HepG2 (cell line): ENCODE results near the gene RBCK1. TPM values are rescaled to one million over a fixed set of nuclear protein-coding genes. Genes with fewer than 3 reads are reported as not detected.

Experiments used
- ATAC-seq: fragments of 200-7000 bp; cut with Tn5 transposase; 3 replicates; pipeline ENCODE4 v1.9.1; 2020; ENCODE audit warnings: mild to moderate bottlenecking, moderate library complexity
- BruUV-seq: library from RNA; stranded (reverse); fragments of 400-500 nt; replicated peaks from 2 replicates; lab custom pipeline; 2021; lab: Mats Ljungman, UMichigan
- CTCF ChIA-PET: fragments of 300-600 bp; formaldehyde crosslinking; extraction: SDS; loops from one replicate; lab custom pipeline; 2021; ENCODE audit warnings: low total read pairs, inconsistent platforms, low intra/inter-chr PET ratio; lab: Yijun Ruan, JAX
- POLR2A ChIA-PET: fragments of 350-600 bp; sonication (Branson Sonifier 250); formaldehyde crosslinking; loops from one replicate; lab custom pipeline; 2020; ENCODE audit warnings: antibody characterized with exemption, inconsistent platforms; lab: Yijun Ruan, JAX
- DNase-seq: peaks from one replicate; pipeline ENCODE4 v3.0.0-alpha.2; 2015; ENCODE audit warnings: low spot score
- FAIRE-seq: peaks from 3 replicates; lab custom pipeline; 2011; peaks lifted over from hg19 to GRCh38; lab: Jason Lieb, UNC
- H2AFZ ChIP-seq: one replicate; pipeline ENCODE4 v1.6.1; 2011; ENCODE audit warnings: low read length, inconsistent platforms
- H3K27ac ChIP-seq: fragments of 300-600 bp; 3 replicates; pipeline ENCODE4 v1.8.0; 2011; ENCODE audit warnings: mixed run types, mild to moderate bottlenecking, mixed read lengths, low read length, inconsistent platforms; ENCODE audit not compliant: insufficient read depth; ENCODE audit errors: extremely low read length
- H3K27me3 ChIP-seq, 2 experiments: fragments of 200-600 bp in 1 of 2; 2 replicates in 1 of 2; 3 replicates in 1 of 2; pipeline versions ENCODE4 v1.6.0 to v1.8.0; 2011; ENCODE audit warnings: low read length in 2 of 2, mild to moderate bottlenecking in 2 of 2, moderate library complexity in 2 of 2, inconsistent platforms in 1 of 2; ENCODE audit not compliant: insufficient read depth in 2 of 2, control insufficient read depth in 1 of 2
- H3K36me3 ChIP-seq, 2 experiments: fragments of 200-600 bp in 1 of 2; replicated peaks in 1 of 2; 2 replicates in 1 of 2; 3 replicates in 1 of 2; pipeline versions ENCODE4 v1.5.1 to v1.8.0; 2011; ENCODE audit warnings: low read length in 2 of 2, inconsistent platforms in 1 of 2; ENCODE audit not compliant: insufficient read depth in 2 of 2, control insufficient read depth in 1 of 2
- H3K4me1 ChIP-seq: 2 replicates; pipeline ENCODE4 v1.5.1; 2012; ENCODE audit warnings: low read length, inconsistent platforms; ENCODE audit not compliant: insufficient read depth
- H3K4me2 ChIP-seq: 2 replicates; pipeline ENCODE4 v1.6.0; 2011; ENCODE audit warnings: low read depth, low read length, inconsistent platforms
- H3K4me3 ChIP-seq, 3 experiments: fragments of 200-600 bp in 1 of 3; sonication (generic), shearing (Covaris generic) in 1 of 3; replicated peaks in 1 of 3; 2 replicates each; pipeline ENCODE4 v1.5.1; 2011 to 2016; ENCODE audit warnings: low read length in 3 of 3, inconsistent platforms in 2 of 3, low read depth in 2 of 3, mild to moderate bottlenecking in 2 of 3, control low read depth in 1 of 3, mixed read lengths in 1 of 3; ENCODE audit not compliant: insufficient read depth in 1 of 3
- H3K79me2 ChIP-seq: one replicate; pipeline ENCODE4 v1.6.1; 2011; ENCODE audit warnings: low read length, inconsistent platforms; ENCODE audit not compliant: insufficient read depth
- H3K9ac ChIP-seq: 2 replicates; pipeline ENCODE4 v1.6.0; 2011; ENCODE audit warnings: mild to moderate bottlenecking, low read depth, low read length, inconsistent platforms; ENCODE audit not compliant: insufficient read depth
- H3K9me3 ChIP-seq: 2 replicates; pipeline ENCODE4 v1.5.1; 2012; ENCODE audit warnings: mild to moderate bottlenecking, low read length
- H4K20me1 ChIP-seq: 2 replicates; pipeline ENCODE4 v1.6.0; 2011; ENCODE audit warnings: inconsistent platforms, mild to moderate bottlenecking, low read length, moderate library complexity; ENCODE audit not compliant: insufficient read depth
- CC2D1A ChIP-seq: sonication (generic); formaldehyde crosslinking; IDR thresholded peaks from 2 replicates; pipeline ENCODE4 v1.8.1; 2023; ENCODE audit warnings: mild to moderate bottlenecking, missing genetic modification reagents
- CEBPB ChIP-seq: IDR thresholded peaks from 2 replicates; pipeline ENCODE4 v1.6.1; 2011; ENCODE audit warnings: low read depth, low read length, improper control_type of control experiment, borderline replicate concordance
- CERS6 ChIP-seq: sonication (generic); formaldehyde crosslinking; IDR thresholded peaks from 2 replicates; pipeline ENCODE4 v1.5.0; 2020; ENCODE audit warnings: missing genetic modification reagents
- ETV5 ChIP-seq: IDR thresholded peaks from 2 replicates; pipeline ENCODE4 v1.6.1; 2018; ENCODE audit warnings: missing biosample characterization, missing genetic modification reagents, inconsistent platforms, borderline replicate concordance
- ETV6 ChIP-seq: sonication (generic); formaldehyde crosslinking; conservative IDR thresholded peaks from 2 replicates; pipeline ENCODE4 v1.4.0; 2020; ENCODE audit warnings: missing genetic modification reagents
- KLF12 ChIP-seq: sonication (generic); formaldehyde crosslinking; IDR thresholded peaks from 2 replicates; pipeline ENCODE4 v1.4.0; 2020; ENCODE audit warnings: missing genetic modification reagents, borderline replicate concordance
- PHF8 ChIP-seq: sonication (generic); formaldehyde crosslinking; IDR thresholded peaks from 2 replicates; pipeline ENCODE4 v1.5.0; 2020; ENCODE audit warnings: missing genetic modification reagents
- RNF2 ChIP-seq: fragments of 450-650 bp; conservative IDR thresholded peaks from 2 replicates; pipeline ENCODE4 v1.6.1; 2016; ENCODE audit warnings: low read depth
- SIX4 ChIP-seq: sonication (generic); formaldehyde crosslinking; IDR thresholded peaks from 2 replicates; pipeline ENCODE4 v1.4.0; 2020; ENCODE audit warnings: missing genetic modification reagents
- SMYD3 ChIP-seq: sonication (generic); formaldehyde crosslinking; IDR thresholded peaks from 2 replicates; pipeline ENCODE4 v1.8.1; 2023; ENCODE audit warnings: mild to moderate bottlenecking, missing genetic modification reagents
- SRF ChIP-seq: IDR thresholded peaks from 2 replicates; pipeline ENCODE4 v1.6.1; 2011; ENCODE audit warnings: mild to moderate bottlenecking, low read depth, low read length, moderate library complexity
- ZMYM2 ChIP-seq: sonication (generic); formaldehyde crosslinking; IDR thresholded peaks from 2 replicates; pipeline ENCODE4 v1.8.0; 2022; ENCODE audit warnings: mild to moderate bottlenecking, missing genetic modification reagents
- ZNF451 ChIP-seq: sonication (generic); formaldehyde crosslinking; IDR thresholded peaks from 2 replicates; pipeline ENCODE4 v1.5.0; 2020; ENCODE audit warnings: mild to moderate bottlenecking, missing genetic modification reagents
- ZNF598 ChIP-seq: sonication (generic); formaldehyde crosslinking; IDR thresholded peaks from 2 replicates; pipeline ENCODE4 v1.5.1; 2020; ENCODE audit warnings: mild to moderate bottlenecking, missing genetic modification reagents, borderline replicate concordance
- ZNF766 ChIP-seq: sonication (generic); formaldehyde crosslinking; IDR thresholded peaks from 2 replicates; pipeline ENCODE4 v1.5.0; 2020; ENCODE audit warnings: missing genetic modification reagents, borderline replicate concordance
- ZNF841 ChIP-seq: sonication (generic); formaldehyde crosslinking; IDR thresholded peaks from 2 replicates; pipeline ENCODE4 v1.8.1; 2023; ENCODE audit warnings: missing genetic modification reagents, borderline replicate concordance
- ZSCAN9 ChIP-seq: IDR thresholded peaks from 2 replicates; pipeline ENCODE4 v1.6.1; 2016; ENCODE audit warnings: borderline replicate concordance
- ZZZ3 ChIP-seq: sonication (generic); formaldehyde crosslinking; IDR thresholded peaks from 2 replicates; pipeline ENCODE4 v1.4.0; 2020; ENCODE audit warnings: missing genetic modification reagents, mild to moderate bottlenecking, borderline replicate concordance
- WGBS: methylation state at CpG from one replicate; pipeline ENCODE4 v1.1.6; 2017; ENCODE audit warnings: low lambda C conversion rate; 5-methylcytosine and 5-hydroxymethylcytosine counted together
- in situ Hi-C: cut with HindIII; loops from 2 replicates; pipeline ENCODE4 v1.10.0; 2017; ENCODE audit warnings: low pct_unique_long_range_greater_than_20kb; ENCODE audit not compliant: extremely low pct_ligation_motif_present
- intact Hi-C: fragments of 100-400 bp; cut with micrococcal nuclease; formaldehyde crosslinking; loops from one replicate; pipeline ENCODE4 v1.10.0; 2022; ENCODE audit not compliant: unreplicated experiment
- polyA plus RNA-seq, 8 experiments: library from polyadenylated mRNA; depleted of rRNA in 3 of 8; stranded (reverse) in 7 of 8; unstranded in 1 of 8; fragments of >200 nt; fragmentation: Illumina TruSeq in 4 of 8; extraction: Trizol in 4 of 8; gene quantifications; 2 replicates each; pipeline versions ENCODE4 v1.2.1 to v1.2.3, GENCODE V29; 2011 to 2016; ENCODE audit warnings: low read depth in 4 of 8, missing spikeins in 1 of 8, mixed read lengths in 1 of 8; ENCODE audit not compliant: insufficient read depth in 1 of 8
- total RNA-seq, 5 experiments: library from RNA; depleted of rRNA; stranded (reverse); fragments of >200 nt; fragmentation: Illumina TruSeq; extraction: Trizol; gene quantifications; 2 replicates each; pipeline ENCODE4 v1.2.3, GENCODE V29; 2016; ENCODE audit warnings: low read depth in 1 of 5
- TF ChIP-seq, protein P1 (sequence below): sonication (generic); IDR thresholded peaks from 2 replicates; pipeline ENCODE4 v1.6.1; 2016; ENCODE audit warnings: low read depth, borderline replicate concordance
- TF ChIP-seq, protein P2 (sequence below): sonication (generic); formaldehyde crosslinking; IDR thresholded peaks from 2 replicates; pipeline ENCODE4 v1.5.1; 2020; ENCODE audit warnings: missing genetic modification reagents, mild to moderate bottlenecking, borderline replicate concordance
- TF ChIP-seq, protein P3 (sequence below): sonication (generic); formaldehyde crosslinking; conservative IDR thresholded peaks from 2 replicates; pipeline ENCODE4 v1.8.0; 2022; ENCODE audit warnings: low read depth, missing genetic modification reagents

Gene RBCK1
- total and polyA plus RNA-seq, 2 of the 13 experiments (the other 11 are each of a cell fraction or from before 2014, with no cell fraction given): 149 to 215 TPM

DNA sequence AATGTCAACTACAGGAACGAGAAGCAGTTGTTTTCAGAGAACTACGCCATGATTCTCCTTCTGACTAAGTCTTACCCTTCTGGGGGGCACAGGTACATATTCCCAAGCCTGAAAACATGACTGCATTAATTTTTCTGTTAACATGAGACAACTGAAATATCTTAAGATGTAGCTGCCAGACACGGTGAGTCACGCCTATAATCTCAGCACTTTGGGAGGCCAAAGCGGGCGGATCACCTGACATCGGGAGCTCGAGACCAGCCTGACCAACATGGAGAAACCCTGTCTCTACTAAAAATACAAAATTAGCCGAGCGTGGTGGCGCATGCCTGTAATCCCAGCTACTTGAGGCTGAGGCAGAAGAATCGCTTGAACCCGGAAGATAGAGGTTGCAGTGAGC is 32.5 kb downstream of the RBCK1 start (continued):
- TF ChIP-seq ETV6 (CRISPR knock-in tag) (no peak), ZNF841 (CRISPR knock-in tag) (no peak), RNF2 (no peak), ZMYM2 (no peak), CEBPB (no peak)
- TF ChIP-seq, protein P1, sequence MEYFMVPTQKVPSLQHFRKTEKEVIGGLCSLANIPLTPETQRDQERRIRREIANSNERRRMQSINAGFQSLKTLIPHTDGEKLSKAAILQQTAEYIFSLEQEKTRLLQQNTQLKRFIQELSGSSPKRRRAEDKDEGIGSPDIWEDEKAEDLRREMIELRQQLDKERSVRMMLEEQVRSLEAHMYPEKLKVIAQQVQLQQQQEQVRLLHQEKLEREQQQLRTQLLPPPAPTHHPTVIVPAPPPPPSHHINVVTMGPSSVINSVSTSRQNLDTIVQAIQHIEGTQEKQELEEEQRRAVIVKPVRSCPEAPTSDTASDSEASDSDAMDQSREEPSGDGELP: no peak

- WGBS: 94% methylated on average over 4 of the region's 4 CpGs
- no peaks in the 10 kb centered on the region for H3K9me3 ChIP-seq
- ATAC-seq (no peak), FAIRE-seq (no peak), DNase-seq (no peak)
- H3K4me3 ChIP-seq: no peak overlapping the region
- no peak overlapping the region for H2AFZ ChIP-seq
- H4K20me1 ChIP-seq: peaks cover 3% of the 10 kb centered on the region; the same call in 1 of the 2 replicates
- no peaks in the 10 kb centered on the region for H3K27me3 ChIP-seq
- no peak overlapping the region for H3K9ac ChIP-seq
- intact Hi-C loops: no loop called here
- ChIA-PET CTCF (no interaction called here), POLR2A (interaction anchor here (0.6 to 1.2 kb wide), 3 partner anchors 12 to 208 kb away, joined by 3 read pairs; no protein-coding TSS in a partner anchor)
- no peaks in the 10 kb centered on the region for H3K4me1 ChIP-seq
- H3K27ac ChIP-seq: no peak overlapping the region
- H3K36me3 ChIP-seq: peaks cover 59 to 87% of the 10 kb centered on the region in 2 experiments
- H3K4me2 ChIP-seq: no peak overlapping the region
- TF ChIP-seq ZSCAN9 (CRISPR knock-in tag) (no peak), SIX4 (no peak), SMYD3 (no peak), ZNF598 (CRISPR knock-in tag) (no peak), SRF (no peak), ZNF766 (CRISPR knock-in tag) (no peak), ZZZ3 (no peak), KLF12 (CRISPR knock-in tag) (no peak), ZNF451 (CRISPR knock-in tag) (no peak), CERS6 (CRISPR knock-in tag) (no peak), PHF8 (no peak), CC2D1A (CRISPR knock-in tag) (no peak), ETV5 (CRISPR knock-in tag) (no peak)
- TF ChIP-seq, protein P2, sequence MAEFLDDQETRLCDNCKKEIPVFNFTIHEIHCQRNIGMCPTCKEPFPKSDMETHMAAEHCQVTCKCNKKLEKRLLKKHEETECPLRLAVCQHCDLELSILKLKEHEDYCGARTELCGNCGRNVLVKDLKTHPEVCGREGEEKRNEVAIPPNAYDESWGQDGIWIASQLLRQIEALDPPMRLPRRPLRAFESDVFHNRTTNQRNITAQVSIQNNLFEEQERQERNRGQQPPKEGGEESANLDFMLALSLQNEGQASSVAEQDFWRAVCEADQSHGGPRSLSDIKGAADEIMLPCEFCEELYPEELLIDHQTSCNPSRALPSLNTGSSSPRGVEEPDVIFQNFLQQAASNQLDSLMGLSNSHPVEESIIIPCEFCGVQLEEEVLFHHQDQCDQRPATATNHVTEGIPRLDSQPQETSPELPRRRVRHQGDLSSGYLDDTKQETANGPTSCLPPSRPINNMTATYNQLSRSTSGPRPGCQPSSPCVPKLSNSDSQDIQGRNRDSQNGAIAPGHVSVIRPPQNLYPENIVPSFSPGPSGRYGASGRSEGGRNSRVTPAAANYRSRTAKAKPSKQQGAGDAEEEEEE: no peak
- TF ChIP-seq, protein P3, sequence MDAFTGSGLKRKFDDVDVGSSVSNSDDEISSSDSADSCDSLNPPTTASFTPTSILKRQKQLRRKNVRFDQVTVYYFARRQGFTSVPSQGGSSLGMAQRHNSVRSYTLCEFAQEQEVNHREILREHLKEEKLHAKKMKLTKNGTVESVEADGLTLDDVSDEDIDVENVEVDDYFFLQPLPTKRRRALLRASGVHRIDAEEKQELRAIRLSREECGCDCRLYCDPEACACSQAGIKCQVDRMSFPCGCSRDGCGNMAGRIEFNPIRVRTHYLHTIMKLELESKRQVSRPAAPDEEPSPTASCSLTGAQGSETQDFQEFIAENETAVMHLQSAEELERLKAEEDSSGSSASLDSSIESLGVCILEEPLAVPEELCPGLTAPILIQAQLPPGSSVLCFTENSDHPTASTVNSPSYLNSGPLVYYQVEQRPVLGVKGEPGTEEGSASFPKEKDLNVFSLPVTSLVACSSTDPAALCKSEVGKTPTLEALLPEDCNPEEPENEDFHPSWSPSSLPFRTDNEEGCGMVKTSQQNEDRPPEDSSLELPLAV (CRISPR knock-in tag): no peak
- in situ Hi-C loops: no loop called here
- peaks cover 11% of the 10 kb centered on the region for H3K79me2 ChIP-seq
- no TSS peak for BruUV-seq
Observed at GRCh38 chr20:443223-443775, 35.2 kb downstream of the RBCK1 start.
